HepG2 (cell line): ENCODE data around the gene PRSS33. TPM values are rescaled to one million over a fixed set of nuclear protein-coding genes. Genes with fewer than 3 reads are reported as not detected.

ENCODE experiments used
- AGO2 ChIP-seq: fragments of 200-400 bp; formaldehyde crosslinking; optimal IDR thresholded peaks from 2 replicates; pipeline ENCODE3; 2017; ENCODE audit warnings: mild to moderate bottlenecking, low read depth, low read length, moderate library complexity
- CENPX ChIP-seq: sonication (generic); formaldehyde crosslinking; IDR thresholded peaks from 2 replicates; pipeline ENCODE4 v1.9.0; 2021; ENCODE audit warnings: mild to moderate bottlenecking, missing genetic modification reagents, moderate library complexity
- JUND ChIP-seq: sonication (generic); formaldehyde crosslinking; IDR thresholded peaks from 2 replicates; pipeline ENCODE4 v1.8.0; 2022; ENCODE audit warnings: mild to moderate bottlenecking, missing genetic modification reagents
- KIAA2018 ChIP-seq: sonication (generic); formaldehyde crosslinking; IDR thresholded peaks from 2 replicates; pipeline ENCODE4 v1.5.0; 2020; ENCODE audit warnings: mild to moderate bottlenecking, missing genetic modification reagents, borderline replicate concordance
- PATZ1 ChIP-seq: sonication (generic); formaldehyde crosslinking; IDR thresholded peaks from 2 replicates; pipeline ENCODE4 v1.4.0; 2020; ENCODE audit warnings: missing genetic modification reagents
- PHF8 ChIP-seq: sonication (generic); formaldehyde crosslinking; IDR thresholded peaks from 2 replicates; pipeline ENCODE4 v1.5.0; 2020; ENCODE audit warnings: missing genetic modification reagents
- SCMH1 ChIP-seq: sonication (generic); formaldehyde crosslinking; IDR thresholded peaks from 2 replicates; pipeline ENCODE4 v1.9.0; 2021; ENCODE audit warnings: missing genetic modification reagents, mild to moderate bottlenecking, borderline replicate concordance
- SUZ12 ChIP-seq: fragments of 150-350 bp; IDR thresholded peaks from 2 replicates; pipeline ENCODE4 v1.6.1; 2014; ENCODE audit warnings: low read depth, low read length
- TFDP2 ChIP-seq: sonication (generic); formaldehyde crosslinking; IDR thresholded peaks from 2 replicates; pipeline ENCODE4 v1.4.0; 2020; ENCODE audit warnings: missing genetic modification reagents
- ZBTB7B ChIP-seq: sonication (generic); formaldehyde crosslinking; IDR thresholded peaks from 2 replicates; pipeline ENCODE4 v1.4.0; 2020; ENCODE audit warnings: missing genetic modification reagents
- ZHX1 ChIP-seq: sonication (generic); formaldehyde crosslinking; IDR thresholded peaks from 2 replicates; pipeline ENCODE4 v1.8.1; 2022; ENCODE audit warnings: low read depth, mild to moderate bottlenecking, missing genetic modification reagents
- ZNF292 ChIP-seq: sonication (generic); formaldehyde crosslinking; IDR thresholded peaks from 2 replicates; pipeline ENCODE4 v1.8.1; 2022; ENCODE audit warnings: mild to moderate bottlenecking, low read depth, missing genetic modification reagents, borderline replicate concordance
- ZNF768 ChIP-seq: sonication (generic); formaldehyde crosslinking; IDR thresholded peaks from 2 replicates; pipeline ENCODE4 v1.4.0; 2020; ENCODE audit warnings: missing genetic modification reagents
- ZNF891 ChIP-seq: sonication (generic); formaldehyde crosslinking; IDR thresholded peaks from 2 replicates; pipeline ENCODE4 v1.5.0; 2020; ENCODE audit warnings: mild to moderate bottlenecking, missing genetic modification reagents
- polyA plus RNA-seq, 8 experiments: library from polyadenylated mRNA; depleted of rRNA in 3 of 8; stranded (reverse) in 7 of 8; unstranded in 1 of 8; fragments of >200 nt; fragmentation: Illumina TruSeq in 4 of 8; extraction: Trizol in 4 of 8; gene quantifications; 2 replicates each; pipeline versions ENCODE4 v1.2.1 to v1.2.3, GENCODE V29; 2011 to 2016; ENCODE audit warnings: low read depth in 4 of 8, missing spikeins in 1 of 8, mixed read lengths in 1 of 8; ENCODE audit not compliant: insufficient read depth in 1 of 8
- total RNA-seq, 5 experiments: library from RNA; depleted of rRNA; stranded (reverse); fragments of >200 nt; fragmentation: Illumina TruSeq; extraction: Trizol; gene quantifications; 2 replicates each; pipeline ENCODE4 v1.2.3, GENCODE V29; 2016; ENCODE audit warnings: low read depth in 1 of 5

PRSS33 gene
- total and polyA plus RNA-seq, 2 of the 13 experiments (the other 11 are each of a cell fraction or from before 2014, with no cell fraction given): not detected

- TF ChIP-seq KIAA2018 (CRISPR knock-in tag) (no peak), ZNF768 (CRISPR knock-in tag) (no peak), PATZ1 (peak; percentile 92), SCMH1 (CRISPR knock-in tag) (no peak), ZBTB7B (0 out of 2 replicates have a peak, but pooled peaks have one; percentile 7), SUZ12 (no peak), PHF8 (CRISPR knock-in tag) (no peak), ZNF292 (CRISPR knock-in tag) (no peak), ZNF891 (CRISPR knock-in tag) (no peak), ZHX1 (CRISPR knock-in tag) (no peak; the same call in 1 of the 2 replicates), JUND (CRISPR knock-in tag) (no peak), TFDP2 (CRISPR knock-in tag) (0 out of 2 replicates have a peak, but pooled peaks have one; percentile 46), AGO2 (peak; percentile 87), CENPX (CRISPR knock-in tag) (no peak)
These were observed 34.3 kb downstream of the PRSS33 start (continued) for GRCh38 chr16:2752850-2753732.
